SHP77 treated with DMSO at 0.1 percent for 48 hours (cell line): ENCODE data around the gene INPP5A.
"Not testable (repeated sequence)": the region's sequence is repeated elsewhere in the genome, so short reads cannot be mapped to it uniquely, and the experiment has no call there.

ENCODE experiments used
- DNase-seq: peaks from one replicate; lab custom pipeline; 2025; lab: John Stamatoyannopoulos, UW

The INPP5A gene

GRCh38 chr10:132562916-132563456 lies 25.4 kb downstream of the INPP5A start:
- DNase-seq = no peak

- DNase-seq = no peak
These were observed 26.1 kb downstream of the INPP5A start for GRCh38 chr10:132563485-132564248.

- DNase-seq = no peak
These were observed 26.6 kb downstream of the INPP5A start for GRCh38 chr10:132564249-132564605.

GRCh38 chr10:132564690-132565089 lies 27.1 kb downstream of the INPP5A start:
- no peak for DNase-seq

- no peak for DNase-seq
These were observed 28.1 kb downstream of the INPP5A start for GRCh38 chr10:132565516-132566209.

- no peak for DNase-seq
These were observed 29.3 kb downstream of the INPP5A start for GRCh38 chr10:132566892-132567291.

- DNase-seq = no peak
These were observed 32.7 kb downstream of the INPP5A start for GRCh38 chr10:132570265-132570664.

GRCh38 chr10:132570771-132571649 lies 33.4 kb downstream of the INPP5A start:
- no peak for DNase-seq

- DNase-seq = no peak
These were observed 34.3 kb downstream of the INPP5A start for GRCh38 chr10:132571650-132572544.

GRCh38 chr10:132572545-132572937 lies 35.0 kb downstream of the INPP5A start:
- DNase-seq = no peak

GRCh38 chr10:132572946-132573345 lies 35.4 kb downstream of the INPP5A start:
- DNase-seq = not testable (repeated sequence)

GRCh38 chr10:132574288-132574687 lies 36.7 kb downstream of the INPP5A start:
- no peak for DNase-seq

- DNase-seq = no peak
These were observed 37.3 kb downstream of the INPP5A start for GRCh38 chr10:132574783-132575319.

GRCh38 chr10:132575320-132576201 lies 38.0 kb downstream of the INPP5A start:
- DNase-seq = no peak

- DNase-seq = no peak
These were observed 39.2 kb downstream of the INPP5A start for GRCh38 chr10:132576671-132577349.

GRCh38 chr10:132577350-132578003 lies 39.9 kb downstream of the INPP5A start:
- DNase-seq = no peak

GRCh38 chr10:132578287-132578951 lies 40.8 kb downstream of the INPP5A start:
- DNase-seq = no peak
